ENCODE measurements around the gene DNAJC21. TPM values are rescaled to one million over a fixed set of nuclear protein-coding genes. Genes with fewer than 3 reads are reported as not detected.

Gene DNAJC21
- total and polyA plus RNA-seq, 9 of the 15 experiments (the other 6 are each of a cell fraction or from before 2014, with no cell fraction given): 26.6 to 105 (median 70.7) TPM

GRCh38 chr5:34895641-34896419, 33.5 kb upstream of the DNAJC21 start (continued):
- TF ChIP-seq MTA3 (IDR thresholded peaks at IDR 0.05; ENCODE audit: borderline replicate concordance) (no peak), SMARCE1 (IDR thresholded peaks at IDR 0.05) (peak; percentile 31; the same call in 1 of the 2 replicates), MLLT1 (IDR thresholded peaks at IDR 0.05) (peak in 1 of 2 experiments; percentile 58; a peak in 1 of 4 replicates), UBTF (IDR thresholded peaks at IDR 0.05; ENCODE audit: borderline replicate concordance in 1 of 2, low read depth in 2 of 2, low read length in 2 of 2) (no peak), ATF3 (IDR thresholded peaks at IDR 0.05) (no peak), ATF3 (CRISPR knock-in tag; conservative IDR thresholded peaks at IDR 0.05) (no peak), CGGBP1 (CRISPR knock-in tag; IDR thresholded peaks at IDR 0.05) (no peak), DPF2 (IDR thresholded peaks at IDR 0.05) (peak; percentile 73; the same call in 1 of the 2 replicates), NCOA2 (IDR thresholded peaks at IDR 0.05; ENCODE audit: partially characterized antibody in 2 of 2) (no peak), MCM7 (IDR thresholded peaks at IDR 0.05) (no peak), KLF1 (tag; IDR thresholded peaks at IDR 0.05) (0 out of 2 replicates have a peak, but pooled peaks have one; percentile 21), POU5F1 (IDR thresholded peaks at IDR 0.05; ENCODE audit: borderline replicate concordance, low read depth, low read length, partially characterized antibody) (no peak), CBFA2T3 (IDR thresholded peaks at IDR 0.05) (peak; percentile 81), SOX6 (IDR thresholded peaks at IDR 0.05) (no peak), ETV5 (CRISPR knock-in tag; IDR thresholded peaks at IDR 0.05; ENCODE audit: low read depth) (no peak), STAT5A (IDR thresholded peaks at IDR 0.05; ENCODE audit: borderline replicate concordance, low read length) (peak; percentile 39; the same call in 1 of the 2 replicates), ZNF449 (CRISPR knock-in tag; IDR thresholded peaks at IDR 0.05) (no peak), CREB1 (IDR thresholded peaks at IDR 0.05) (no peak; the same call in 1 of the 2 replicates), CREB1 (CRISPR knock-in tag; IDR thresholded peaks at IDR 0.05) (no peak), RNF2 (IDR thresholded peaks at IDR 0.05) (no peak), RAD21 (CRISPR knock-in tag; conservative IDR thresholded peaks at IDR 0.05 in 1 of 2, IDR thresholded peaks at IDR 0.05 in 1 of 2) (peak; percentile 30 to 35; a peak in 3 of 4 replicates), NFYB (IDR thresholded peaks at IDR 0.05; ENCODE audit: extremely low read depth, insufficient read length) (no peak), E2F3 (CRISPR knock-in tag; IDR thresholded peaks at IDR 0.05) (0 out of 2 replicates have a peak, but pooled peaks have one; percentile 25)
